K562 (cell line): ENCODE data around the gene TTC38. TPM values are rescaled to one million over a fixed set of nuclear protein-coding genes. Genes with fewer than 3 reads are reported as not detected.

Source experiments
- ATAC-seq: fragments of 200-7000 bp; cut with Tn5 transposase; 3 replicates; pipeline ENCODE4 v1.9.1; 2020; ENCODE audit warnings: moderate library complexity
- BruUV-seq: library from RNA; stranded (reverse); fragments of 400-500 nt; replicated peaks from 2 replicates; lab custom pipeline; 2021; lab: Mats Ljungman, UMichigan
- CTCF ChIA-PET: fragments of 300-600 bp; formaldehyde crosslinking; extraction: SDS; loops from one replicate; lab custom pipeline; 2021; ENCODE audit warnings: low intra/inter-chr PET ratio; lab: Yijun Ruan, JAX
- POLR2A ChIA-PET: fragments of 300-600, 350-650 bp; sonication (Branson Sonifier 250); formaldehyde crosslinking; extraction: SDS; loops from one replicate; lab custom pipeline; 2021; ENCODE audit warnings: antibody characterized with exemption, inconsistent platforms; lab: Yijun Ruan, JAX
- DNase-seq, 4 experiments: peaks; one replicate each; pipeline versions ENCODE4 v3.0.0 to v3.0.0-alpha.2; 2011 to 2018; ENCODE audit warnings: low spot score in 3 of 4, mixed read lengths in 3 of 4; ENCODE audit errors: extremely low read depth in 1 of 4
- FAIRE-seq: peaks from 2 replicates; lab custom pipeline; 2011; peaks lifted over from hg19 to GRCh38; lab: Jason Lieb, UNC
- H2AFZ ChIP-seq: 2 replicates; pipeline ENCODE4 v1.6.0; 2011; ENCODE audit warnings: low read depth, low read length, control low read depth, inconsistent platforms
- H3K27ac ChIP-seq: fragments of 200-600 bp; 3 replicates; pipeline ENCODE4 v1.8.0; 2011; ENCODE audit warnings: low read depth, mild to moderate bottlenecking, control low read depth, inconsistent platforms, low read length, moderate library complexity, mixed read lengths; ENCODE audit errors: extremely low read depth
- H3K27me3 ChIP-seq, 2 experiments: fragments of 300-600 bp in 1 of 2; 2 replicates in 1 of 2; 3 replicates in 1 of 2; pipeline versions ENCODE4 v1.6.0 to v1.8.0; 2011; ENCODE audit warnings: inconsistent platforms in 2 of 2, low read length in 2 of 2, mild to moderate bottlenecking in 1 of 2, mixed read lengths in 1 of 2, moderate library complexity in 1 of 2; ENCODE audit not compliant: control insufficient read depth in 2 of 2, insufficient read depth in 2 of 2
- H3K36me3 ChIP-seq: fragments of 300-600 bp; 3 replicates; pipeline ENCODE4 v1.8.0; 2011; ENCODE audit warnings: mild to moderate bottlenecking, low read length, inconsistent platforms; ENCODE audit not compliant: control insufficient read depth, insufficient read depth
- H3K4me1 ChIP-seq, 2 experiments: fragments of 200-600 bp in 1 of 2; replicated peaks in 1 of 2; 2 replicates in 1 of 2; 3 replicates in 1 of 2; pipeline versions ENCODE4 v1.5.1 to v1.8.0; 2011; ENCODE audit warnings: inconsistent platforms in 2 of 2, low read length in 2 of 2, mild to moderate bottlenecking in 1 of 2, mixed read lengths in 1 of 2, moderate library complexity in 1 of 2; ENCODE audit not compliant: control insufficient read depth in 2 of 2, insufficient read depth in 2 of 2
- H3K4me2 ChIP-seq: 2 replicates; pipeline ENCODE4 v1.6.1; 2011; ENCODE audit warnings: low read length, control low read depth, inconsistent platforms, mixed read lengths; ENCODE audit not compliant: insufficient read depth
- H3K4me3 ChIP-seq: fragments of 200-600 bp; sonication (generic), shearing (Covaris generic); 2 replicates; pipeline ENCODE4 v1.5.1; 2016; ENCODE audit warnings: control low read depth, inconsistent platforms
- H3K79me2 ChIP-seq: fragments of 200-600 bp; 3 replicates; pipeline ENCODE4 v1.8.0; 2011; ENCODE audit warnings: low read length, inconsistent platforms; ENCODE audit not compliant: control insufficient read depth, insufficient read depth
- H3K9ac ChIP-seq, 2 experiments: 2 replicates each; pipeline versions ENCODE4 v1.6.0 to v1.6.1; 2011; ENCODE audit warnings: low read depth in 2 of 2, low read length in 2 of 2, control low read depth in 1 of 2, inconsistent platforms in 1 of 2, mild to moderate bottlenecking in 1 of 2, mixed read lengths in 1 of 2; ENCODE audit not compliant: insufficient read depth in 1 of 2
- H3K9me1 ChIP-seq: one replicate; pipeline ENCODE4 v1.6.0; 2011; ENCODE audit warnings: inconsistent platforms, mild to moderate bottlenecking, low read length, moderate library complexity; ENCODE audit not compliant: control insufficient read depth, insufficient read depth
- H3K9me3 ChIP-seq: replicated peaks from 2 replicates; pipeline ENCODE4 v1.5.1; 2011; ENCODE audit warnings: low read depth, low read length, inconsistent platforms; ENCODE audit not compliant: control insufficient read depth, insufficient read depth
- H4K20me1 ChIP-seq: replicated peaks from 2 replicates; pipeline ENCODE4 v1.6.1; 2011; ENCODE audit warnings: low read length, inconsistent platforms, mixed read lengths; ENCODE audit not compliant: control insufficient read depth, insufficient read depth
- BDP1 ChIP-seq: IDR thresholded peaks from 3 replicates; pipeline ENCODE4 v1.6.1; 2011; ENCODE audit not compliant: insufficient read length, insufficient read depth
- MTA1 ChIP-seq: fragments of 450-650 bp; IDR thresholded peaks from 2 replicates; pipeline ENCODE4 v1.6.1; 2017; ENCODE audit warnings: borderline replicate concordance
- NR2C2 ChIP-seq, 2 experiments: fragments of 200-800 bp in 1 of 2; sonication (Bioruptor generic) in 1 of 2; sonication (generic) in 1 of 2; formaldehyde crosslinking in 1 of 2; IDR thresholded peaks; 2 replicates each; pipeline versions ENCODE4 v1.6.1 to v1.8.0; 2016 to 2022; ENCODE audit warnings: mild to moderate bottlenecking in 1 of 2, missing compliant biosample characterization in 1 of 2, missing genetic modification characterization in 1 of 2, missing genetic modification reagents in 1 of 2
- PHB ChIP-seq: fragments of 250-450 bp; sonication (Bioruptor Pico); IDR thresholded peaks from 2 replicates; pipeline ENCODE4 v1.5.0; 2021
- PHTF2 ChIP-seq: fragments of 250-450 bp; sonication (Bioruptor Pico); IDR thresholded peaks from 2 replicates; pipeline ENCODE4 v1.5.0; 2021; ENCODE audit warnings: mild to moderate bottlenecking
- PURB ChIP-seq: sonication (generic); formaldehyde crosslinking; IDR thresholded peaks from 2 replicates; pipeline ENCODE4 v1.9.0; 2021; ENCODE audit warnings: low read depth, mild to moderate bottlenecking, missing genetic modification reagents
- ZNF384 ChIP-seq: IDR thresholded peaks from 2 replicates; pipeline ENCODE4 v1.6.1; 2012; ENCODE audit warnings: low read depth, low read length, improper control_type of control experiment
- ZNF431 ChIP-seq: sonication (generic); formaldehyde crosslinking; IDR thresholded peaks from 2 replicates; pipeline ENCODE4 v1.8.0; 2022; ENCODE audit warnings: mild to moderate bottlenecking, missing genetic modification reagents
- ZNF79 ChIP-seq: fragments of 250-450 bp; sonication (Bioruptor Pico); IDR thresholded peaks from 2 replicates; pipeline ENCODE4 v1.4.0; 2020; ENCODE audit warnings: low read depth, mild to moderate bottlenecking, moderate library complexity
- ZSCAN29 ChIP-seq: fragments of 450-650 bp; IDR thresholded peaks from 2 replicates; pipeline ENCODE4 v1.6.1; 2017
- WGBS: fragments of 100-300 bp; shearing (Covaris generic); methylation state at CpG from one replicate; pipeline ENCODE4 v1.1.6; 2016; ENCODE audit warnings: low coverage, mixed read lengths; ENCODE audit not compliant: insufficient coverage; ENCODE audit errors: missing lambda C conversion rate; 5-methylcytosine and 5-hydroxymethylcytosine counted together
- in situ Hi-C: fragments of 300-500 bp; cut with MboI; formaldehyde crosslinking; loops from 4 replicates; pipeline ENCODE4 v1.15.0; 2018; ENCODE audit warnings: inconsistent platforms, mixed read lengths
- intact Hi-C: fragments of 100-400 bp; cut with micrococcal nuclease; formaldehyde crosslinking; loops from 2 replicates; pipeline ENCODE4 v1.14.2; 2022
- polyA plus RNA-seq, 8 experiments: library from polyadenylated mRNA; depleted of rRNA in 4 of 8; stranded (reverse) in 5 of 8; unstranded in 3 of 8; fragments of >200 nt; fragmentation: Nextera tagmentation in 2 of 8; fragmentation: Illumina TruSeq in 1 of 8; extraction: Ambion mirVana in 2 of 8; extraction: Trizol in 1 of 8; gene quantifications; 2 replicates each; pipeline versions ENCODE4 v1.2.1 to v1.2.3, GENCODE V29; 2011 to 2014; ENCODE audit warnings: inconsistent platforms in 1 of 8, missing spikeins in 1 of 8
- total RNA-seq, 7 experiments: library from RNA; depleted of rRNA in 6 of 7; stranded (reverse); fragments of >200 nt in 6 of 7; fragmentation: Illumina TruSeq in 2 of 7; extraction: Trizol in 2 of 7; gene quantifications; 2 replicates each; pipeline versions ENCODE4 v1.2.1 to v1.2.3, GENCODE V29; 2011 to 2021; ENCODE audit warnings: low replicate concordance in 1 of 7
- TF ChIP-seq, protein P1 (sequence below): fragments of 250-450 bp; sonication (Bioruptor Pico); IDR thresholded peaks from 2 replicates; pipeline ENCODE4 v1.6.1; 2021; ENCODE audit warnings: mild to moderate bottlenecking
- TF ChIP-seq, protein P2 (sequence below), 2 experiments: IDR thresholded peaks; 2 replicates each; pipeline ENCODE4 v1.6.1; 2012; ENCODE audit warnings: improper control_type of control experiment in 2 of 2, low read depth in 2 of 2, low read length in 2 of 2, borderline replicate concordance in 1 of 2
- TF ChIP-seq, protein P3 (sequence below): fragments of 450-650 bp; IDR thresholded peaks from 2 replicates; pipeline ENCODE4 v1.6.1; 2016; ENCODE audit warnings: missing biosample characterization, missing genetic modification characterization
- TF ChIP-seq, protein P4 (sequence below): fragments of 250-450 bp; sonication (Bioruptor Pico); IDR thresholded peaks from 2 replicates; pipeline ENCODE4 v1.8.0; 2021; ENCODE audit warnings: moderate library complexity, mild to moderate bottlenecking, inconsistent platforms
- TF ChIP-seq, protein P5 (sequence below): IDR thresholded peaks from 2 replicates; pipeline ENCODE4 v1.6.1; 2011; ENCODE audit warnings: borderline replicate concordance, low read depth, mild to moderate bottlenecking, moderate library complexity, low read length; ENCODE audit not compliant: insufficient read depth, poor library complexity, severe bottlenecking

The TTC38 gene
- total and polyA plus RNA-seq, 9 of the 15 experiments (the other 6 are each of a cell fraction or from before 2014, with no cell fraction given), result 0.84 to 28.4 (median 18.1) TPM

DNA sequence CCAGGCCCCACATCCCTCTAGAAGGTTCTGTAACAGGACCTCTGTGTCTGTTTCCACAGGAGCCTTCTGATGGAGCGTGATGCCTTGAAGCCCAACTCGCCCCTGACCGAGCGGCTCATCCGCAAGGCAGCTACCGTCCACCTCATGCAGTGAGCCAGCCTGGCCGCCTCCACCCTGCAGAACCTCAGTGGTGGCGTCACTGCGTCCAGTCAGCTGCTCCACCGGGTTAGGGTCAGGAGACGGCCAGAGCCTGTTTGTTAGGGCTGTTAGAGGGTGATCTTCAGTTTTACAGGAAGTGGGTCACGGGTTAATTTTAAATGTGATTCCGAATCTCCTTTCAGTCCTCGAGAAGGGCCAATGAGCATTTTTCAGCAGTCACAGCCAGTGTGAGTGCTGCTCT lies 24.9 kb downstream of the TTC38 start:
- no peak overlapping the region for H3K27ac ChIP-seq
- intact Hi-C loops (no loop called here), in situ Hi-C loops (no loop called here)
- ATAC-seq (no peak), DNase-seq (no peak), FAIRE-seq (no peak)
- H2AFZ ChIP-seq, result no peak overlapping the region
- H3K4me1 ChIP-seq, result peaks cover 2 to 32% of the 10 kb centered on the region in 2 experiments; a peak in 3 of 5 replicates
- H3K36me3 ChIP-seq, result peaks cover 14% of the 10 kb centered on the region; the same call in 2 of the 3 replicates
- no TSS peak for BruUV-seq
- peak overlapping the region in 1 of 2 experiments; percentile 45; a peak in 2 of 4 replicates for H3K9ac ChIP-seq
- H4K20me1 ChIP-seq, result no peaks in the 10 kb centered on the region
- H3K4me2 ChIP-seq, result no peak overlapping the region
- H3K9me3 ChIP-seq, result no peaks in the 10 kb centered on the region
- CTCF ChIA-PET, result no interaction called here
- H3K79me2 ChIP-seq, result peaks cover 9% of the 10 kb centered on the region
- POLR2A ChIA-PET, result no interaction called here
- H3K9me1 ChIP-seq, result no peaks in the 10 kb centered on the region
- no peaks in the 10 kb centered on the region for H3K27me3 ChIP-seq
- H3K4me3 ChIP-seq, result no peak overlapping the region
- WGBS, result 92% methylated on average over 10 of the region's 14 CpGs
- TF ChIP-seq ZNF431 (CRISPR knock-in tag) (no peak), BDP1 (no peak), PHTF2 (no peak), NR2C2 (CRISPR knock-in tag; IDR thresholded peaks at IDR 0.05) (no peak), NR2C2 (tag; IDR thresholded peaks at IDR 0.05) (no peak), ZNF384 (no peak), PURB (no peak), MTA1 (no peak), ZSCAN29 (no peak), PHB (CRISPR knock-in tag) (no peak), ZNF79 (CRISPR knock-in tag) (no peak)
- TF ChIP-seq, protein P1, sequence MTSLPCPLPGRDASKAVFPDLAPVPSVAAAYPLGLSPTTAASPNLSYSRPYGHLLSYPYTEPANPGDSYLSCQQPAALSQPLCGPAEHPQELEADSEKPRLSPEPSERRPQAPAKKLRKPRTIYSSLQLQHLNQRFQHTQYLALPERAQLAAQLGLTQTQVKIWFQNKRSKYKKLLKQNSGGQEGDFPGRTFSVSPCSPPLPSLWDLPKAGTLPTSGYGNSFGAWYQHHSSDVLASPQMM (CRISPR knock-in tag), result no peak
- TF ChIP-seq, protein P2, sequence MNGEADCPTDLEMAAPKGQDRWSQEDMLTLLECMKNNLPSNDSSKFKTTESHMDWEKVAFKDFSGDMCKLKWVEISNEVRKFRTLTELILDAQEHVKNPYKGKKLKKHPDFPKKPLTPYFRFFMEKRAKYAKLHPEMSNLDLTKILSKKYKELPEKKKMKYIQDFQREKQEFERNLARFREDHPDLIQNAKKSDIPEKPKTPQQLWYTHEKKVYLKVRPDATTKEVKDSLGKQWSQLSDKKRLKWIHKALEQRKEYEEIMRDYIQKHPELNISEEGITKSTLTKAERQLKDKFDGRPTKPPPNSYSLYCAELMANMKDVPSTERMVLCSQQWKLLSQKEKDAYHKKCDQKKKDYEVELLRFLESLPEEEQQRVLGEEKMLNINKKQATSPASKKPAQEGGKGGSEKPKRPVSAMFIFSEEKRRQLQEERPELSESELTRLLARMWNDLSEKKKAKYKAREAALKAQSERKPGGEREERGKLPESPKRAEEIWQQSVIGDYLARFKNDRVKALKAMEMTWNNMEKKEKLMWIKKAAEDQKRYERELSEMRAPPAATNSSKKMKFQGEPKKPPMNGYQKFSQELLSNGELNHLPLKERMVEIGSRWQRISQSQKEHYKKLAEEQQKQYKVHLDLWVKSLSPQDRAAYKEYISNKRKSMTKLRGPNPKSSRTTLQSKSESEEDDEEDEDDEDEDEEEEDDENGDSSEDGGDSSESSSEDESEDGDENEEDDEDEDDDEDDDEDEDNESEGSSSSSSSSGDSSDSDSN (IDR thresholded peaks at IDR 0.05; ENCODE audit: borderline replicate concordance in 1 of 2, low read depth in 2 of 2, low read length in 2 of 2), result no peak
- TF ChIP-seq, protein P3, sequence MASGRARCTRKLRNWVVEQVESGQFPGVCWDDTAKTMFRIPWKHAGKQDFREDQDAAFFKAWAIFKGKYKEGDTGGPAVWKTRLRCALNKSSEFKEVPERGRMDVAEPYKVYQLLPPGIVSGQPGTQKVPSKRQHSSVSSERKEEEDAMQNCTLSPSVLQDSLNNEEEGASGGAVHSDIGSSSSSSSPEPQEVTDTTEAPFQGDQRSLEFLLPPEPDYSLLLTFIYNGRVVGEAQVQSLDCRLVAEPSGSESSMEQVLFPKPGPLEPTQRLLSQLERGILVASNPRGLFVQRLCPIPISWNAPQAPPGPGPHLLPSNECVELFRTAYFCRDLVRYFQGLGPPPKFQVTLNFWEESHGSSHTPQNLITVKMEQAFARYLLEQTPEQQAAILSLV, result no peak
- TF ChIP-seq, protein P4, sequence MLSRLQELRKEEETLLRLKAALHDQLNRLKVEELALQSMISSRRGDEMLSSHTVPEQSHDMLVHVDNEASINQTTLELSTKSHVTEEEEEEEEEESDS (CRISPR knock-in tag), result no peak
- TF ChIP-seq, protein P5, sequence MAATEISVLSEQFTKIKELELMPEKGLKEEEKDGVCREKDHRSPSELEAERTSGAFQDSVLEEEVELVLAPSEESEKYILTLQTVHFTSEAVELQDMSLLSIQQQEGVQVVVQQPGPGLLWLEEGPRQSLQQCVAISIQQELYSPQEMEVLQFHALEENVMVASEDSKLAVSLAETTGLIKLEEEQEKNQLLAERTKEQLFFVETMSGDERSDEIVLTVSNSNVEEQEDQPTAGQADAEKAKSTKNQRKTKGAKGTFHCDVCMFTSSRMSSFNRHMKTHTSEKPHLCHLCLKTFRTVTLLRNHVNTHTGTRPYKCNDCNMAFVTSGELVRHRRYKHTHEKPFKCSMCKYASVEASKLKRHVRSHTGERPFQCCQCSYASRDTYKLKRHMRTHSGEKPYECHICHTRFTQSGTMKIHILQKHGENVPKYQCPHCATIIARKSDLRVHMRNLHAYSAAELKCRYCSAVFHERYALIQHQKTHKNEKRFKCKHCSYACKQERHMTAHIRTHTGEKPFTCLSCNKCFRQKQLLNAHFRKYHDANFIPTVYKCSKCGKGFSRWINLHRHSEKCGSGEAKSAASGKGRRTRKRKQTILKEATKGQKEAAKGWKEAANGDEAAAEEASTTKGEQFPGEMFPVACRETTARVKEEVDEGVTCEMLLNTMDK, result no peak
